Measurements from ENCODE around the gene RAD21L1.

DNA sequence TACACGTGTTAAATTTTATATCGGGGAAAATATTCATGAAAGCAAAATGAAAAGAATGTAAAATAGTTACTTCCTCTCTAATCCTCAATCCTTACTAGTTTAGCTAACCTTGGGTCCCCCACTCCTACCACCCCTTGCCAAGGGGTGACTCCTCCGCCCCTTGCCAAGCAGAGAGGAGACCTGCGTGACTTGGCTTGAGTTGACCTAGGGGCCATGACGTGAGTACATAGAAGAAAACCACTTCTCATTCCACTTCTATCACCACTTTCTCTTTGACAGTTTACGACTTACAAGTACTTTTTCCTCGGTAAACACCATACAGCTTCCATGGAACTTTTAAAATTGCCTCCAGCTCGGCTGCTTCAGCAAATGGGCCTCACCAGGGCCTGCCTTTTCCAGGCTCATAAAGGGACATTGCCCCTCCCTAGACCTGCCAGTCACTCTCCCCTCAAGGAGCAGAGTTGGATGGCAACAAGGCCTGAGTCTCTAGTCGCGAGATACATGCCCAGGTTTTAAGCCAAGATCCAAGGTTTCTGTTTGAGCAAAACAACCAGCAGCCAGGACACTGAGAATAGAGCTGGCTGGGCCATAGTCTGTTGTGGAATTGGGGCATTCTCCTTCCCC is 73.2 kb downstream of the RAD21L1 start:
- TF ChIP-seq, protein P1, sequence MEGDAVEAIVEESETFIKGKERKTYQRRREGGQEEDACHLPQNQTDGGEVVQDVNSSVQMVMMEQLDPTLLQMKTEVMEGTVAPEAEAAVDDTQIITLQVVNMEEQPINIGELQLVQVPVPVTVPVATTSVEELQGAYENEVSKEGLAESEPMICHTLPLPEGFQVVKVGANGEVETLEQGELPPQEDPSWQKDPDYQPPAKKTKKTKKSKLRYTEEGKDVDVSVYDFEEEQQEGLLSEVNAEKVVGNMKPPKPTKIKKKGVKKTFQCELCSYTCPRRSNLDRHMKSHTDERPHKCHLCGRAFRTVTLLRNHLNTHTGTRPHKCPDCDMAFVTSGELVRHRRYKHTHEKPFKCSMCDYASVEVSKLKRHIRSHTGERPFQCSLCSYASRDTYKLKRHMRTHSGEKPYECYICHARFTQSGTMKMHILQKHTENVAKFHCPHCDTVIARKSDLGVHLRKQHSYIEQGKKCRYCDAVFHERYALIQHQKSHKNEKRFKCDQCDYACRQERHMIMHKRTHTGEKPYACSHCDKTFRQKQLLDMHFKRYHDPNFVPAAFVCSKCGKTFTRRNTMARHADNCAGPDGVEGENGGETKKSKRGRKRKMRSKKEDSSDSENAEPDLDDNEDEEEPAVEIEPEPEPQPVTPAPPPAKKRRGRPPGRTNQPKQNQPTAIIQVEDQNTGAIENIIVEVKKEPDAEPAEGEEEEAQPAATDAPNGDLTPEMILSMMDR (IDR thresholded peaks at IDR 0.05; ENCODE audit: low read depth, low read length, poor library complexity, severe bottlenecking): no peak
- no peak for TF ChIP-seq EZH2phosphoT487 (IDR thresholded peaks at IDR 0.05; ENCODE audit: borderline replicate concordance, low read length)

Data from DOHH2 (cell line).